ENCODE measurements around the gene PODXL2.
"Not testable (repeated sequence)": the region's sequence is repeated elsewhere in the genome, so short reads cannot be mapped to it uniquely, and the experiment has no call there.

The PODXL2 gene

GRCh38 chr3:127605547-127605946 is 23.4 kb upstream of the PODXL2 start:
- not testable (repeated sequence) for DNase-seq

- no peak for DNase-seq
Measured at GRCh38 chr3:127606086-127606805, 22.7 kb upstream of the PODXL2 start.

GRCh38 chr3:127606981-127607595 is 21.9 kb upstream of the PODXL2 start:
- peak; percentile 82 for DNase-seq

GRCh38 chr3:127607675-127608361 is 21.2 kb upstream of the PODXL2 start:
- no peak for DNase-seq

GRCh38 chr3:127608362-127608718 is 20.6 kb upstream of the PODXL2 start:
- no peak for DNase-seq

- DNase-seq: no peak
Measured at GRCh38 chr3:127610105-127610504, 18.9 kb upstream of the PODXL2 start.

GRCh38 chr3:127611251-127611650 is 17.7 kb upstream of the PODXL2 start:
- DNase-seq: no peak

GRCh38 chr3:127612966-127613365 is 16.0 kb upstream of the PODXL2 start:
- peak; percentile 83 for DNase-seq

GRCh38 chr3:127613406-127613805 is 15.6 kb upstream of the PODXL2 start:
- no peak for DNase-seq

GRCh38 chr3:127614928-127615589 is 13.9 kb upstream of the PODXL2 start:
- no peak for DNase-seq

- DNase-seq: no peak
Measured at GRCh38 chr3:127615631-127616305, 13.2 kb upstream of the PODXL2 start.

GRCh38 chr3:127616836-127617605 is 12.0 kb upstream of the PODXL2 start:
- DNase-seq: no peak

GRCh38 chr3:127618891-127619290 is 10.1 kb upstream of the PODXL2 start:
- no peak for DNase-seq

- DNase-seq: no peak
Measured at GRCh38 chr3:127620637-127621375, 8.2 kb upstream of the PODXL2 start.

- no peak for DNase-seq
Measured at GRCh38 chr3:127622031-127622430, 7.0 kb upstream of the PODXL2 start.

- no peak for DNase-seq
Measured at GRCh38 chr3:127622772-127623576, 6.0 kb upstream of the PODXL2 start.

GRCh38 chr3:127624063-127624462 is 4.9 kb upstream of the PODXL2 start:
- no peak for DNase-seq

GRCh38 chr3:127625821-127626220 is 3.2 kb upstream of the PODXL2 start:
- DNase-seq: no peak

GRCh38 chr3:127628426-127628787 is 578 bp upstream of the PODXL2 start:
- no peak for DNase-seq
